Activated CD8-positive, alpha-beta memory T cell treated with anti-CD3 and anti-CD28 coated beads, Interleukin-2, amount 50 U/mL, for 24 hours (primary cell): ENCODE results near the gene TSPAN31.
A peak's percentile ranks its signal among the peaks of the same experiment; 100 is the strongest.
"Not testable (repeated sequence)": the region's sequence is repeated elsewhere in the genome, so short reads cannot be mapped to it uniquely, and the experiment has no call there.

ENCODE experiments used
- DNase-seq: peaks from one replicate; pipeline ENCODE4 v3.0.0-alpha.2; 2020; ENCODE audit errors: extremely low read depth

The TSPAN31 gene

DNA sequence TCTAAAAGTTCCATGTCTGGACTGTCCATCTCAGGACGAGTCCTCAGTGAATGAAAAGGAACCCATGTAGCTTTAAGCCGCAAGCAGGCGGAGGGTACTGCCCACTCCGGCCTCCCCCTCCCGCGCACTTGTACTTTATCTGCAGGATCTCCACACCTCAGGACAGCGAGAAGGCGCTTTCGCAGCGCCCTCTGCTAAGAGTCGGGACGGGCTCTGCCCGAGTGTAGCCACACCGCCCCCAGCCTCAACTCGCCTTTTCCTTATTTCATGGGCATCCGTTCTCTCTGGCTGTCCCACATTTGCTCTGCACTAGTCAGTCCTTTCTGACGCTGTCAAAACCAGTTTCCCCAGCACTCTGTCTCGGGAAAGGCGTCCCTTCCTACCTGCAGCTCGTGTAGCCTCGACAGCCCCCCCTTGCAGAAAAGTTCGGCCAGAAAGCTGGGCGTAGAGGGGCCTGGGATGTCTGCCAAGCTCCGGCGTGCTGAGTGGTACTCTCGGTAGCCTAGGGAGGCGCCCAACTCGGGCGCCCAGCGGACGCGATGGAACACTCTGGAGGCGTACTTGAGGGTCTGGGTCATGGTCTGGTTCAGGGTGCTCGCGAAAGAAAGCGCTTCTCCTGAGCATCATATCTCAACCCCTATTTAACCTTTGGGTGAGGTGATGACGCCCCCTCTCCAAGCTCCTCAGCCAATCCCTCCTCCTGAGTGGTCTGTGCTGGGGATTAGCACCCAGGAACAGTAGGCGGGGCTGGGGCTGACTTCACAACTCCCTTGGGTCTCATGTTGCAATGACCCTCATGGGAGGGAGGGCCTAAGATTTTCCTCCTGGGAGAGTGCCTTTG lies 21.8 kb downstream of the TSPAN31 start, which contains the start of gene CYP27B1:
Gene CYP27B1 (minus strand): TSS at position 615 of the 841 bp plus-strand sequence. CDS start 37 bp downstream, at position 578.
- no peak for DNase-seq

- no peak for DNase-seq
Observed at GRCh38 chr12:57767305-57767698, 22.5 kb downstream of the TSPAN31 start.

DNA sequence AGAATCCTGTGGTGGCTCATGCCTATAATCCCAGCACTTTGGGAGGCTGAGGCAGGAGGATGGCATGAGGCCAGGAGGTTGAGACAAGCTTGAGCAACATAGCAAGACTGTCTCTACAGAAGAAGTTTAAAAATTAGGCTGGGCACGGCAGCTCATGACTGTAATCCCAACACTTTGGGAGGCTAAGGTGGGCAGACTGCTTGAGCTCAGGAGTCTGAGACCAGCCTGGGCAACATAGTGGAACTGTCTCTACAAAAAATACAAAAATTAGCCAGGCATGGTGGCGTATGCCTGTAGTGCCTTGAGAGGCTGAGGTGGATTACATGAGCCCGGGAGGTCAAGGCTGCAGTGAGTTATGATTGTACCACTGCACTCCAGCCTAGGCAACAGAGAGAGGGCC lies 23.0 kb downstream of the TSPAN31 start:
- DNase-seq, result no peak

- no peak for DNase-seq
Observed at GRCh38 chr12:57769594-57769993, 24.8 kb downstream of the TSPAN31 start.

DNA sequence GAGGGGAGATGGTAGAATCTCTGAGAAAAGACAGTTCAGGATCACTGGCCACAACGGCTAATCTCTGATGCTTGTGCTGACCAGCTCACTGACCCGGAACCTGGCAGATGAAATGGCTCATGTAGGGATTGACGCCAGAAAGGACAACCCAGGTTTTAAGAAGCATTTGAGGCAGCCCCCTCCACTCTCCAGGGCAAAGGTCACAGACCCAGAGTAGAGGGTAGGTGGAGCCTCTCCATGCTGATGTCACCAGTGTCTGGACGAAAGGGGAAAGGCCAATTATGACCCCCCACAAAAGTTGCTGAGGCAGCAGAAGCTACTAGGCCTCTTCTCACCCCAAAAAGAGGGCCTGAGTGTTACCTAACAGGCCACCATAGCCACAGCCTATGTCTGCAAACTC lies 25.9 kb downstream of the TSPAN31 start:
- no peak for DNase-seq

- DNase-seq, result peak; percentile 80
Observed at GRCh38 chr12:57771236-57771872, 26.5 kb downstream of the TSPAN31 start.

GRCh38 chr12:57771873-57772428 lies 27.1 kb downstream of the TSPAN31 start, which contains the start of gene METTL1:
Gene METTL1, minus strand, starts transcription at chr12:57772105. Its CDS starts 22 bp downstream, at chr12:57772083.
- DNase-seq, result peak; percentile 85

GRCh38 chr12:57772429-57773322 lies 27.8 kb downstream of the TSPAN31 start, which contains the start of gene EEF1AKMT3:
Gene EEF1AKMT3, plus strand, starts transcription at chr12:57772614. Its CDS starts 111 bp downstream, at chr12:57772725.
- no peak for DNase-seq

- DNase-seq, result not testable (repeated sequence)
Observed at GRCh38 chr12:57774634-57775033, 29.8 kb downstream of the TSPAN31 start.

GRCh38 chr12:57775044-57775443 lies 30.2 kb downstream of the TSPAN31 start:
- no peak for DNase-seq

DNA sequence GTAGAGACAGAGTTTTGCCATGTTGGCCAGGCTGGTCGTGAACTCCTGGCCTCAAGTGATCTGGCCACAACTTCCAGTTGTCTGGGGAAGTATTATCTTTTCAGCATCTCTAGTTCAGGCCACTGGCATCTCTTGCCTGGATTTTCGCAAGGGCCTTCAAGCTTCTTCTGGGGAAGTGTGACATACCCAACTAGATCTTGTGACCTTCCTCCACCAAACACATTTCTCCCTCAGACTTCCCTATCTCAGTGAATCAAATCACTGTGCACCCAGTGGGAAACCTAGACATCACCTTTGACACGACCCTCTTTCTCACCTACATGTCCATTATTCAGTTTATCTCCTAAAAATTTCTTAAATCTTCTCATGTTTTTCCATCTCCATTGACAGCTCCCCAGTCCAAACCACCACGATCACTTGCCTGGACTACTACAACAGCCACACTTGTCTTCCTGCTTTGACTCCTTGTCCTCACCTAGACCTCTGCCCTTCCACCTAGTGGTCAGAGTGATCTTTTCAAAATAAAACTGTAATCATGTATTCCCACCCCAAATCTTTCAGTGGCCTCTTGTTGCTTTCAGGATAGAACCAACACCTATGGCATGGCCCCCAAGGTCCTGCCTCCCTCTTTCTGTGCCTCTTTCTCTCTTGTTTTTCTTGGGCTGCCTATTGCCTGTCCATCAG lies 30.9 kb downstream of the TSPAN31 start:
- no peak for DNase-seq

GRCh38 chr12:57776247-57776587 lies 31.4 kb downstream of the TSPAN31 start:
- no peak for DNase-seq

GRCh38 chr12:57777367-57777766 lies 32.5 kb downstream of the TSPAN31 start:
- no peak for DNase-seq

DNA sequence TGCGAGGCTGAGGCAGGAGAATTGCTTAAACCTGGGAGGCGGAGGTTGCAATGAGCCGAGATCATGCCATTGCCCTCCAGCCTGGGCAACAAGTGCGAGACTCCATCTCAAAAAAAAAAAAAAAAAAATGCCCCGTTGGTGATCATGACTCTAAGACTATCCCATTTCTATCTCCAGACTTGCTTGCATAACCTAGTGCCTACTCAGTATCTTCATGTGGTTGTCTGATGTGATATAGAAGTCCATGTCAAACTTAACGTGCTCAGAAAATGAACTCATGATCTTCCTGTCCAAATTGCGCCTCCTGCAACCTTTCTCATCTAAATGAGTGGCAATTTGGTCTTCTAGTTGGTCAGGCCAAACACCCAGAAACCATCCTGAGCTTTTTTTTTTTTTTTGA lies 33.1 kb downstream of the TSPAN31 start:
- DNase-seq, result no peak

DNA sequence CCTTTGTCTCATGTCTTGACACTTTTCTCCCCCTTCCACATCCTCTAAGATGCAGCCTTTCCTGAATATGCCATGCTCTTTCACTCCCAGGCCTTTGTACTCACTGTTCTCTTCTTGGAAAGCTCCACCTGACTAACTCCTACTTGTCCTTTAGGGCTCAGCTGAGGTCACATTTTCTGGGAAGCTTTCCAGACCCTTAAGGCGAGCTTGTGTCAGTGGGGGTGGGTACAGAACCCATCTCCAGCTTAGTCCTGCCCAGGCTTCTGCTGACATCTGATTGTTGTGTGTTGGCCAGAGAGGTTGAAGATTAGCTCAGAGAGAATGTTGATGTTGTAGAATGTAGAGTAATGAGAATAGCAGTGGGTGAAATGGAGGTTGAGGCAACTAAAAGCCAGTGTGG lies 34.9 kb downstream of the TSPAN31 start:
- no peak for DNase-seq

DNA sequence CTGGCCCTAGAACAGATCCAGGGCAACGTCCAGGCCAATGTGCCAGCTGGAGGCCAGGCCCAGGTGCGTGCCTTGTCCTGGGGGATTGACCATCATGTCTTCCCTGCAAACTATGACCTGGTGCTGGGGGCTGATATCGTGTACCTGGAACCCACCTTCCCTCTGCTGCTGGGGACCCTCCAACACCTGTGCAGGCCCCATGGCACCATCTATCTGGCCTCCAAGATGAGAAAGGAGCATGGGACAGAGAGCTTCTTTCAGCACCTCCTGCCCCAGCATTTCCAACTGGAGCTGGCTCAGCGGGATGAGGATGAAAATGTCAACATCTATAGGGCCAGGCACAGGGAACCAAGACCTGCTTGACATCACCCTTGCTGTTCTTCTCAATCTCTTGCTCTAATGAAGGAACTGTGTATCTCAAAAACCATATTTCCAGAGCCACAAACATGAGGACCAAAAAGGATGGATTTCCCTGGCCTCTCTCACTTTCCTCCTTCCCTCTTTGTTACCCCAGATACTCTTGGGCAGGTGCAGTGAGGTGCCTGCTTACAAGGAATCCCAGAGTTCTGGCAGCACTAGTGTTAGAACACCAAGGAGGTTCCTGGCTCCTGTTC lies 35.6 kb downstream of the TSPAN31 start:
- no peak for DNase-seq

GRCh38 chr12:57781244-57781643 lies 36.4 kb downstream of the TSPAN31 start:
- DNase-seq, result no peak

DNA sequence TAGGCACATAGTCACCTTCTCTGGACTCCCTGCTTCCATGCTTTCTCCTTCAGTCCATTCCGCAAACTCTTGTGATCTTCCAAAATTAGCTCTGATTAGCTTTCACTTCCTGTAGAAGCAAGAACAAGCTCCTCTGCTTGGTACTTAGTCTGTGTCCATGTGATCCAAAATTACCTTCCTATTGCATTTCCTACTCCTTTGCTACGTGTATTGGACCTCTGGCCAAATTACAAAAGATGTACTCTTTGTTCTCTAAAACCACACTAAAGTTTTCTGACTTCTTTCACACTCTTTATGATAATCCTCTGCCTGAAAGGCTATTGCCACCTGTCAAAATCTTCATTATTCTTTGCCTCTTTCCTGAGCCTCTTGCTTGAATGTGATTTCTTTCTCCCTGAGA lies 37.0 kb downstream of the TSPAN31 start:
- DNase-seq, result no peak

DNA sequence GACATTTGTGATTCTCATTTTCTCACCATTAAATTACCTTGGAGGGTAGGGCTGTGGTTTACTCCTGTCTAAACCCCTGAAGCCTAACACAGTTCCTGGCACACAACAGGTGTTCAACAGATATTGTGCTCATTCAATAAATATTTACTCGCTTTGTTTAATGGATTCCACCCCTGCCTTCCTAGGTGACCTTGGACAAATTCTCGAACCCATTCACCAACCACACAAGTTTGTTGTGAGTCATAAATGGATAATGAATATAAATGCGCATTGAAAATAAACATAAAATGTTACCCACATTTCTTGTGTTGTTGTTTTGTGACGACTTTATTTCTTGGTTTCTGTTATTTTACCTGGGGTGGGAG lies 37.4 kb downstream of the TSPAN31 start:
- no peak for DNase-seq

- peak; percentile 96 for DNase-seq
Observed at GRCh38 chr12:57782608-57783465, 38.0 kb downstream of the TSPAN31 start, which contains the start of gene TSFM. Gene TSFM, plus strand, starts transcription at chr12:57782787. Its CDS starts 15 bp downstream, at chr12:57782802.
